ENCODE measurements around the gene SLC19A1.
"Not testable (repeated sequence)": the region's sequence is repeated elsewhere in the genome, so short reads cannot be mapped to it uniquely, and the experiment has no call there.

SLC19A1 gene

DNA sequence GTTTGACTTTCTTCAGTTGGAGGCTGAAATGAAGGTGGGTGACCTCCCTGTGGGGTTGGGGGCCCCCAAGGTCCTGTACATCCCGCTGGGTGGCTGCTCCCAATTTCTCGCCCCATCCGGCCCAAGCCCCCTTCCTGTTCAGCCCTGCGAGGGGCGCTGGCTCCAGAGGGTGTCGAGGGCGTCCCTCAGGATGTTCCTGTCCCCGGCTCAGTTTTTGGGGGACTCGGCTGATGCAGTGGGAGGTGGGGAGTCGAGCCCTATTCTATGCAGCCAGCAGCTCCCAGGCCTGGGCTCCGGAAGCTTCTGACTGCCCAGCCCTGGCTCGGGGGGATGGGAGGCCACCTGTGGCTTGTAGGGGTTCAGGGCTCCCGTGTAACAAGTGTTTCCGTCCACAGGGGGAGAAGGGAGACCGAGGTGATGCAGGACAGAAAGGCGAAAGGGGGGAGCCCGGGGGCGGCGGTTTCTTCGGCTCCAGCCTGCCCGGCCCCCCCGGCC, 38.2 kb downstream of the SLC19A1 start:
- DNase-seq = no peak

DNA sequence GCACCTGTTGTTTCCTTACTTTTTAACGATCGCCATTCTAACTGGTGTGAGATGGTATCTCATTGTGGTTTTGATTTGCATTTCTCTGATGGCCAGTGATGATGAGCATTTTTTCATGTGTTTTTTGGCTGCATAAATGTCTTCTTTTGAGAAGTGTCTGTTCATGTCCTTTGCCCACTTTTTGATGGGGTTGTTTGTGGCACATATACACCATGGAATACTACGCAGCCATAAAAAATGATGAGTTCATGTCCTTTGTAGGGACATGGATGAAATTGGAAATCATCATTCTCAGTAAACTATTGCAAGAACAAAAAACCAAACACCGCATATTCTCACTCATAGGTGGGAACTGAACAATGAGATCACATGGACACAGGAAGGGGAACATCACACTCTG, 39.0 kb downstream of the SLC19A1 start:
- DNase-seq = not testable (repeated sequence)

GRCh38 chr21:45502600-45502999, 39.6 kb downstream of the SLC19A1 start:
- no peak for DNase-seq

DNA sequence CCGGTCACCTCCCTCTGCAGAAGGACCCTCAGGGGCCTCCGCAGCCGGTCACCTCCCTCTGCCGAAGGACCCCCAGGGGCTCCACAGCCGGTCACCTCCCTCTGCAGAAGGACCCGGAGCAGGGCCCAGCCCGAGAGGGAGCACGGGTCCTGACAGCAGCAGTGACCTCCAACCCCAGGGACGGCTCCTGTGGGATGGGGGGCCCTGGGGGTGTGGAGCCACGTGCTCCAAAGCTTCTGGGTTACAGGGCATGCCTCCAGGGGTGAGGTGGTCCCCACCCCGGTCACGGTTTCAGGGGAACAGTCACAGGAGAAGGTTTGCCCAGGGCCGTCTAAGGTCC, 40.3 kb downstream of the SLC19A1 start:
- DNase-seq = no peak

- not testable (repeated sequence) for DNase-seq
Observed at GRCh38 chr21:45501081-45502005, 40.9 kb downstream of the SLC19A1 start.

- DNase-seq = no peak
Observed at GRCh38 chr21:45499970-45500577, 42.2 kb downstream of the SLC19A1 start.

- no peak for DNase-seq
Observed at GRCh38 chr21:45499201-45499750, 43.0 kb downstream of the SLC19A1 start.

- no peak for DNase-seq
Observed at GRCh38 chr21:45498646-45499000, 43.6 kb downstream of the SLC19A1 start.

DNA sequence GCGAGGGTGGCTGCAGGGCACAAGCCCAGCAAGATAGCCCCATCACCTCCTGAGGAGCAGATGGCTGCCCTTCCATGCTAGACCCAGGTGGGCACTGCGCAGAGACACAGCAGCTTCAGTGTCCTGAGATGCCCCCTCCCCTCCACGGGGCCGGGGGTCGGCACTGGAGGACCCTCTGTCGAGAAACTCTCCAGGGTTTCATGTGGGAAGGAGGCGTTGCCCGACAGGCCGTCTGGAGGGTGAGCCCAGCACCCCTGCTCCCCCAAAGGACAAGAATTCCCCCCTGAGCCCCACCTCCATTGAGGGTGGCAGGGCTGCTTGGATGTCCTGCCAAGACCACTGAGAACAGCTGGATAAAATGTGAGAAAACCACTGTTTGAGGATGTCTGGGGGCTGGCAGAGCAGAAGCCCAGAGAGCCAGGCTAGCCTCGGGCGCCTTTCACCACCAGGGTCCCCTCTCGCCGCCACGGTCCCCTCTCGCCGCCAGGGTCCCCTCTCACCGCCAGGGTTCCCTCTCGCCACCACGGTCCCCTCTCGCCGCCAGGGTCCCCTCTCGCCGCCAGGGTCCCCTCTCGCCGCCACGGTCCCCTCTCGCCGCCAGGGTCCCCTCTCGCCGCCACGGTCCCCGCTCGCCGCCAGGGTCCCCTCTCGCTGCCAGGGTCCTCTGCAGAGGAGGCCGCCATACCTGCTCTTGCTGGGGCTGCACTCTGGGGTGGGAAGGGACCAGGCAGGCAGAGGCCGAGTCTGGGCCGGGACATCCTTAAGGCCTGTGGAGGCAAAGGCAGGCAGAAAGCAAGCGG, 44.2 kb downstream of the SLC19A1 start:
- DNase-seq = no peak

DNA sequence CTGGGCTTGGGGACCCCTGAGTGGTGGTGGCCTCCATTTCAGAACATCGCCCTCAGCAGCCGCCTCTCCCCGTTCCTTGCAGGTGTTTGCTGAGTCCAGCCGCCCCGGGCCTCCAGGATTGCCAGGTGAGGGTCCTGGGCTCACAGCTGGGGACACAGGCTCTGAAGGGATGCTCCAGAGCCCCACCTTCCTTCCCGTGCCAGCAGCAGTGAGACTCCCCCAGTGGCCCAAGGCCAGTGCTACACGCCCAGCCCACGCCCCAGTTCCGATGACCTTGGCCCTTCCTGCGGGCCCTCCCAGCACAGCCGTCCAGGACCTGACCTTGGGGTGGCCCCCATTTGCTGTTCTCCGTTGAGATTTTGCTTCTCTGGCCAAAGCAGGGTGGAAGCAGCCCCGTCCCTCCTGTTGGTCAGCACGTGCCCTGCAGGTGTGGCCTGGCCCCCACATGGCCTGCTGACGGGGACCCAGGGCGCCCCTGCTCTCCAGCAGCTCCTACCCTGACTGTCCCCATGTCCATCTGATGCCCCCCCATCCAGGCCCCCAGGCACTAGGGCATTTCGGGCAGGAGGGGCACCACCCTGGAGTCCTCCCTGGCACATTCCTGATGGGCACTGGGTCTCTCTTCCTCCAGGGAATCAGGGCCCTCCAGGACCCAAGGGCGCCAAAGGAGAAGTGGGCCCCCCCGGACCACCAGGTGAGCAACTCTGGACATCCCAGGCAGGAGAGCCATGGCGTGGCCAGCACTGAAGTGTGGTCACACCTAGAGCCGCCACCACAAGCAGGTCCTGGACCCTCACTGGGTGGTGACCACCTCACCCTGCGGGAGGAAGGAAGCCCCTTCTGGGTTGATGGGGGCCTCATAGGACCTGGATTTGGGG, 45.0 kb downstream of the SLC19A1 start:
- DNase-seq = no peak

DNA sequence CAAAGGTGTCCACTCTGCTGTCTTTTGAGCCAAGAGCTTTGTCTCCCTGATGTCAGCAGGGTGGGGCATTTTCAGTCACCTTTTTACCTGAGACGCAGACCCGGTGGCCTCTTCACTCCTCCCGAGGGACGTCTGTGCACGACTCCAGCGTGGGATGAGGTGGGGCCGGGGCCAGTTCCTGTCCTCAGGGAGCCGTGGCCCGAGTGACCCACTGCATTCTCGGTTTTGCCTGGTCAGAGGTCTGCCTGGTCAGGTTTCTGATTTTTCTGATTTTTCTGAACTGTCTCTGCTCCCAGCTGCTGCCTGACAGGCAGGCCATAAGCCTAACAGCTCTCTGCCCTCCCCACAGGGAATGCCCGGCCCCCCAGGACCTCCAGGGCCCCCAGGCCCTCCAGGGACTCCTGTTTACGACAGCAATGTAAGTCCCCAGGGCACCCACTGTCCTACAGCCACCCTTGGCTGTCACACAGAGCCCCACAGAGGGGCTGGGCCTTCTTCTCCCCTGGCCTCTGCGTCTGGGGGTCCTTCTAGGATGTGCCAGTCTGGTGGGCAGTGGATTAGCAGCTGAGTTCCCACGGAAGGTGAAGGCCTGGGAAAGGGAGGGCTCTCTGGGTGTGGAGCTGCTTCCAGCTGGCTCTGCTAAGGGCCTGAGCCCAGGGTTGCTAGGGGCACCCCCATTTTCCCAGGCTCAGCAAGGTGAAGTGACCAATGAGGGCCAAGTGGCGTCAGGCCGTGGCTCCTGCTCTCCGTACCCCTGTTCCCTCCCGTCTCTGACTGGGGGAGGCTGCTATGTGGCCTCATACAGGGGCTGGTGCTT, 45.9 kb downstream of the SLC19A1 start:
- no peak for DNase-seq

DNA sequence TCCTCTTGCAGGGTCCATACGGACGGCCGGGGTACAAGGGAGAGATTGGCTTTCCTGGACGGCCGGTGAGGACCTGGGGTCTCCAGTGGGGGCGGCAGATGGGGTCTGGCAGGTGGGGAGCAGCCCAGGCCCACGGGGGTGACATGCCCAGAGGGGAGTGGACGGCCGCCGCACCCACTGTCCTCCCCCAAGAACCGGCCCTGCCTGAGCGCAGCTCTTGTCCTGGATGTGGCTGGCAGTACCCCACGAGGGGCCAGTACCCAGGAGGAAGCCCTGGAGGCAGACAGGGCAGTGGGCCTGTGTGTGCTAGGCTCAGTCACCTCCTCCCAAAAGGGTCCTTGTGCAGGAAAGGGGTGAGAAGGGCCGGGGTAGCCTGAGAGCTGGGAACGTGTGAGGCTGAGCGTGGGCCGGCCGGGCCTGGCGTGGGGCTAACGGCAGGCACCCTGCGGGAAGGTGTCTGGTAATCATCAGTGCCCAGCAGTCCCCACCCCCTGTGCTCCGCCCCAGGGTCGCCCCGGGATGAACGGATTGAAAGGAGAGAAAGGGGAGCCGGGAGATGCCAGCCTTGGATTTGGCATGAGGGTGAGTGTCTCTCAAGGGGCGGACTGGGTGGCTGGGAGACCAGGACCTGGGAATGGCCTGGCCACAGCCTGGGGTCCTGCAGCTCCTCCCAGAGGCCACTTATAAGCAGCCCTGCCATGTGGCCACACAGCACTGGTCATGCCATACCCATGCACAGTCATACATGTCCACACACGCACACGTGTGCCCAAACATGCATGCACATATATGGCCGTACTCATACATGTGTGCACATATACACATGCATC, 47.2 kb downstream of the SLC19A1 start:
- DNase-seq = no peak

DNA sequence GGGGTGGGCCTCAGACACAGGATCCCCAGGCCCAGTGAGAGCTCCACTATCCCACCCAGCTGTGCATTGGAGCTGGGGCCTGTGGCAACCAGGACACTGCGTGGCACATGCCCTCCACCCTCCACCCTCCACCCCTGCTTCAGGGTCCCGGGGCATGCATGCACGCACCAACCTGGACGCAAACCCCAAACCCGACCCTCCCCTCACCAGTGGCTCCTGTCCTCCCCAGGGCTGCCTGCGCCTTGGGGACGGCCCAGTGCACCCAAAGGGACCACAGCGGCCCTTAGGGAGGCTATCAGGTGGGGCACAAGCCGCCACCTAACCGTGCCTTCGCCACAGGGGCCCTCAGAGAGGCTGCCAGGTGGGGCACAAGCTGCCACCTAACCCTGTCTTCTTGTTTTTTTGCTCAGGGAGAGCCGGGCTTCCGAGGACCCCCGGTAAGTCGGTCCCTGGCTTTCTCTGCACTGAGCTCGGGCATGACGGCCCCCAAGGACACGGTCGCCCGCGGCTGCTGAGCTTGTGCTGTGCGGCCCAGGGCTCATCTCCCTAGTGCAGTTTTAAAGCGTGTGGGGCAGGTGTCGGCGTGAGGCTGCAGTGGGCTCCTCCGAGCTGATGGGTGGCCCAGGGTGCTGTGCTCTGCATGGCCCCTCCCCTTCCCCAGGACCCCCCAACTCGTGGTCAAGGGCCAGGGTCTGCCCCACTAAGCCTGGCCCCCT, 47.9 kb downstream of the SLC19A1 start:
- DNase-seq = no peak

DNA sequence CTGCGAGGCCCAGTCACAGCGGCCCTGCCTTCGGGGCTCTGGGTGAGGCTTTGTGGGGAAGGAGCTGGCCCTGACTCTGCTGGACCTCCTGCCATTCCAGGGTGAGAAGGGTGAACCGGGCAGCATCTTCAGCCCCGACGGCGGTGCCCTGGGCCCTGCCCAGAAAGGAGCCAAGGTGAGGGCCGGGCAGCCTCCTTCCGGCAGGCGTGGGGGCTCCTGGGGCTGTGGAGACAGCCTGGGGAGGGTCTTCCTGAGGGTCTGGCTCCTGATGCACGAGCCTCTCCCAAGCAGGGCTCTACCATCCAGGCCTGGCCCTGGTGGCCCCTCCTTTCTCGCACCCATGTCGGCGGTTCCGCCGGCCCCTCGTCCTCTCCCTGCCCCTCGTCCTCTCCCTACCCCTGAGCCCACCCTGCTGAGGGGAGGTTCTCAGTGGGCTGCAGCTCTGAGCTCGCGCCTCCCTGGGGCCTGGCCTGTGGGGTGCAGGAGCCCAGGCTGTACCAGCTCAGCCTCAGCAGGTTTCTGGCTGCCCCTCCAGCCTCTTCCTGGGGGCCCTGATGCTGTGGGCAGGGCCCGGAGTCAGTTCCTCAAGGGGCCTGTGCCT, 48.7 kb downstream of the SLC19A1 start:
- no peak for DNase-seq

DNA sequence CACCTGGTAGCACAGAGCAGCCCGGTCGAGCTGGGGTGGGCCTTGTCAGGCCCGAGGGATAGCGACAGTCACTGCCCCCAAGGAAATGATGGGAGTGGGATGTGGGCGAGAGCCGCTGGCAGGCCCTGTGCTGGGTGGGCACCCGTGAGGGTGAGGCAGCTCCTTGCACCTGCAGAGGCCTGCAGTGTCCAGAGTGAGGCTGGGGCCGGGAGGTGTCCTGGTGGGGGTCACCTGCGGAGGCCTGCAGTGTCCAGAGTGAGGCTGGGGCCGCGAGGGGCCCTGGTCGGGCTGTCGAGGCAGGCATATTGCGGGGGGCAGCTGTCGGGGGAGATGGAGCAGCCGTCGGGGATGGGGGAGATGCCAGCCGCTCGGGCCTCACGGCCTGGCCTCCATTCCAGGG, 49.5 kb downstream of the SLC19A1 start:
- DNase-seq = no peak

GRCh38 chr21:45491623-45492022, 50.6 kb downstream of the SLC19A1 start:
- DNase-seq = no peak

- no peak for DNase-seq
Observed at GRCh38 chr21:45491056-45491455, 51.2 kb downstream of the SLC19A1 start.

GRCh38 chr21:45490049-45490731, 52.0 kb downstream of the SLC19A1 start:
- DNase-seq = no peak

- DNase-seq = no peak
Observed at GRCh38 chr21:45489722-45489982, 52.6 kb downstream of the SLC19A1 start.
